Tibial artery (tissue), 4 donors: ENCODE data around the gene PCDHA1.

Experiments
- DNase-seq, 2 donors: peaks; one replicate each; pipeline ENCODE4 v3.0.0-alpha.2; 2019
- H3K27ac ChIP-seq, 2 donors: fragments of 200-600 bp; sonication (generic) in 1 of 2; 1 replicate in 1 of 2; 2 replicates in 1 of 2; pipeline ENCODE4 v1.5.1; 2018 to 2019; ENCODE audit warnings: mild to moderate bottlenecking in 1 of 2
- H3K27me3 ChIP-seq, 2 donors: fragments of 200-600 bp; sonication (generic) in 1 of 2; one replicate each; pipeline versions ENCODE4 v1.5.1 to v1.6.0; 2016 to 2019
- H3K36me3 ChIP-seq, 3 donors: fragments of 200-600 bp; sonication (generic) in 2 of 3; one replicate each; pipeline ENCODE4 v1.5.1; 2016 to 2019; ENCODE audit warnings: mild to moderate bottlenecking in 2 of 3
- H3K4me1 ChIP-seq, 4 donors: fragments of 200-600 bp; sonication (generic) in 2 of 4; 1 replicate in 3 of 4; 2 replicates in 1 of 4; pipeline ENCODE4 v1.5.1; 2016 to 2019
- H3K4me3 ChIP-seq, 2 donors: fragments of 200-600 bp; sonication (generic) in 1 of 2; 1 replicate in 1 of 2; 2 replicates in 1 of 2; pipeline ENCODE4 v1.5.1; 2018 to 2019; ENCODE audit warnings: mild to moderate bottlenecking in 2 of 2
- H3K9me3 ChIP-seq, 3 donors: fragments of 200-600 bp; sonication (generic) in 1 of 3; one replicate each; pipeline ENCODE4 v1.5.1; 2016 to 2019
- CTCF ChIP-seq, 2 experiments: fragments of 200-600 bp in 1 of 2; fragments of 450-650 bp in 1 of 2; IDR thresholded peaks; one replicate each; pipeline ENCODE4 v1.5.1; 2017 to 2019; ENCODE audit warnings: antibody characterized with exemption in 2 of 2, mild to moderate bottlenecking in 1 of 2, moderate library complexity in 1 of 2
- intact Hi-C: fragments of 100-400 bp; cut with DNase I; formaldehyde crosslinking; loops from one replicate; pipeline ENCODE4 v1.15.0; 2023; ENCODE audit warnings: low total_unique reads

PCDHA1 gene

DNA sequence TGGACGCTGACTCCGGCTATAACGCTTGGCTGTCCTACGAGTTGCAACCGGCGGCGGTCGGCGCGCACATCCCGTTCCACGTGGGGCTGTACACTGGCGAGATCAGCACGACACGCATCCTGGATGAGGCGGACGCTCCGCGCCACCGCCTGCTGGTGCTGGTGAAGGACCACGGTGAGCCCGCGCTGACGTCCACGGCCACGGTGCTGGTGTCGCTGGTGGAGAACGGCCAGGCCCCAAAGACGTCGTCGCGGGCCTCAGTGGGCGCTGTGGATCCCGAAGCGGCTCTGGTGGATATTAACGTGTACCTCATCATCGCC lies 91.3 kb downstream of the PCDHA1 start:
- peaks cover 0 to 5% of the 10 kb centered on the region in 2 donors for H3K27me3 ChIP-seq
- H3K4me1 ChIP-seq = no peaks in the 10 kb centered on the region
- H3K36me3 ChIP-seq = peaks cover 0 to 4% (median 0%) of the 10 kb centered on the region in 3 donors
- H3K27ac ChIP-seq = no peak overlapping the region
- H3K9me3 ChIP-seq = peaks cover 0 to 63% (median 48%) of the 10 kb centered on the region in 3 donors
- intact Hi-C loops = no loop called here
- H3K4me3 ChIP-seq = no peak overlapping the region
- no peak for TF ChIP-seq CTCF (IDR thresholded peaks at IDR 0.05)
- DNase-seq = peak in 1 of 2 donors; percentile 64

- TF ChIP-seq CTCF (IDR thresholded peaks at IDR 0.05) = no peak
- intact Hi-C loops = no loop called here
- Histone ChIP-seq H3K36me3 (no peaks in the 10 kb centered on the region), H3K9me3 (peaks cover 0 to 56% (median 55%) of the 10 kb centered on the region in 3 donors), H3K4me3 (no peak within 1 kb of the TSS), H3K27me3 (peaks cover 0 to 6% of the 10 kb centered on the region in 2 donors), H3K4me1 (no peaks in the 10 kb centered on the region), H3K27ac (no peak within 1 kb of the TSS)
- no peak for DNase-seq
These were observed 96.1 kb downstream of the PCDHA1 start, which contains the start of gene PCDHA13 for GRCh38 chr5:140881889-140882590. Gene PCDHA13, plus strand, starts transcription at chr5:140882124. Its CDS starts 145 bp downstream, at chr5:140882269.

DNA sequence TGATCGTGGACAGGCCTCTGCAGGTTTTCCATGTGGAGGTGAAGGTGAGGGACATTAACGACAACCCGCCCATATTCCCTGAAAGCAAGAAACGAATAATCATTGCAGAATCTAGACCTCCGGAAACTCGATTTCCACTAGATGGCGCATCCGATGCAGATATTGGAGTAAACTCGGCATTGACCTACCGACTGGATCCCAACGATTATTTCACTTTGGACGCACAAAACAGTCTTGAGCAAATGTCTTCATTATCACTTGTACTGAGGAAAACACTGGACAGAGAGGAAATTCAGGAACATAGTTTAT lies 96.6 kb downstream of the PCDHA1 start:
- intact Hi-C loops = no loop called here
- no peak for DNase-seq
- no peak overlapping the region for H3K27ac ChIP-seq

GRCh38 chr5:140883373-140883772 lies 97.4 kb downstream of the PCDHA1 start:
- Histone ChIP-seq H3K36me3 (no peaks in the 10 kb centered on the region), H3K27ac (no peak overlapping the region), H3K9me3 (peaks cover 0 to 54% (median 43%) of the 10 kb centered on the region in 3 donors), H3K4me1 (no peaks in the 10 kb centered on the region), H3K4me3 (no peak overlapping the region), H3K27me3 (peaks cover 0 to 6% of the 10 kb centered on the region in 2 donors)
- no peak for TF ChIP-seq CTCF (IDR thresholded peaks at IDR 0.05)
- intact Hi-C loops = no loop called here
- DNase-seq = no peak

More for the DNA sequence above, 96.6 kb downstream of the PCDHA1 start:
- Histone ChIP-seq H3K4me1 (no peaks in the 10 kb centered on the region), H3K36me3 (no peaks in the 10 kb centered on the region), H3K4me3 (no peak overlapping the region), H3K27me3 (peaks cover 0 to 6% of the 10 kb centered on the region in 2 donors), H3K9me3 (peaks cover 0 to 52% (median 51%) of the 10 kb centered on the region in 3 donors)
- no peak for TF ChIP-seq CTCF (IDR thresholded peaks at IDR 0.05)

DNA sequence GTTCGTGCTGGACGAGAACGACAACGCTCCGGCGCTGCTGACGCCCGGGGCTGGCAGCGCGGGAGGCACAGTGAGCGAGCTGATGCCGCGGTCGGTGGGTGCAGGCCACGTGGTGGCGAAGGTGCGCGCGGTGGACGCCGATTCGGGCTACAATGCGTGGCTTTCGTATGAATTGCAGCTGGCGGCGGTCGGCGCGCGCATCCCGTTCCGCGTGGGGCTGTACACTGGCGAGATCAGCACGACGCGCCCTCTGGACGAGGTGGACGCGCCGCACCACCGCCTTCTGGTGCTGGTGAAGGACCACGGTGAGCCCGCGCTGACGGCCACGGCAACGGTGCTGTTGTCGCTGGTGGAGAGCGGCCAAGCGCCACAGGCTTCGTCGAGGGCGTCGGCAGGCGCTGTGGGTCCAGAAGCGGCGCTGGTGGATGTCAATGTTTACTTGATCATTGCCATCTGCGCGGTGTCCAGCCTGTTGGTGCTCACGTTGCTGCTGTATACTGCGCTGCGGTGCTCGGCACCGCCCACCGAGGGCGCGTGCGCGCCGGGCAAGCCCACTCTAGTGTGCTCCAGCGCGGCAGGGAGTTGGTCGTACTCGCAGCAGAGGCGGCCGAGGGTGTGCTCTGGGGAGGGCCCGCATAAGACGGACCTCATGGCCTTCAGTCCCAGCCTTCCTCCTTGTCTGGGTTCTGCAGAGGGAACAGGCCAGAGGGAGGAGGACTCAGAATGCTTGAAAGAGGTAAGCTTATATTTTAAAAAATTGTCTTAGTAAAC lies 98.2 kb downstream of the PCDHA1 start:
- Histone ChIP-seq H3K27me3 (peaks cover 0 to 6% of the 10 kb centered on the region in 2 donors), H3K36me3 (no peaks in the 10 kb centered on the region), H3K4me1 (no peaks in the 10 kb centered on the region), H3K9me3 (peaks cover 0 to 57% (median 38%) of the 10 kb centered on the region in 3 donors), H3K4me3 (no peak overlapping the region), H3K27ac (no peak overlapping the region)
- TF ChIP-seq CTCF (IDR thresholded peaks at IDR 0.05) = no peak
- no peak for DNase-seq
- intact Hi-C loops = no loop called here
